GM19397 (cell line): ENCODE measurements around the gene NRXN3.
"Not testable (repeated sequence)": the region's sequence is repeated elsewhere in the genome, so short reads cannot be mapped to it uniquely, and the experiment has no call there.

Experiments used
- ATAC-seq: cut with Tn5 transposase; IDR thresholded peaks from one replicate; pipeline ENCODE4 v1.9.1; 2021; ENCODE audit warnings: mild to moderate bottlenecking, moderate library complexity; ENCODE audit not compliant: unreplicated experiment

NRXN3 gene

DNA sequence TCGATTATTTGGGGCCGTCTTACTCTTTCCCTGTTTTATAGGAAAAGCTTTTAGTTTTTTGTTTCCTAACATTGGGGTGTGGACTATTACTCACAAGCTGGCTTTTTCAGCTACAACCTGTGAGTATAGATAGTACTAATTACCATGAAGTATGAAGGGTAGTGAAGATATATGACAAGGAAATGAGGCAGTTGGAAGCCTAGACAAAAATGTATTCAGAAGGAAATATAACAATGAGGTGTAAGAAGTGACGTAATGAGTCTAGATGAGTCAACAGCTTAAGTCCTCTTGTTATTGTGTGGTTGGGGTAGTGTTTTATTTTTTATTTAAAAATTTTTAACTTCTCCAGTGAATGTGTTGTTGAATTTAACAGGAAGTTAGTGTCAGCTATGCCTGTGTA, 804.5 kb downstream of the NRXN3 start:
- ATAC-seq: no peak

DNA sequence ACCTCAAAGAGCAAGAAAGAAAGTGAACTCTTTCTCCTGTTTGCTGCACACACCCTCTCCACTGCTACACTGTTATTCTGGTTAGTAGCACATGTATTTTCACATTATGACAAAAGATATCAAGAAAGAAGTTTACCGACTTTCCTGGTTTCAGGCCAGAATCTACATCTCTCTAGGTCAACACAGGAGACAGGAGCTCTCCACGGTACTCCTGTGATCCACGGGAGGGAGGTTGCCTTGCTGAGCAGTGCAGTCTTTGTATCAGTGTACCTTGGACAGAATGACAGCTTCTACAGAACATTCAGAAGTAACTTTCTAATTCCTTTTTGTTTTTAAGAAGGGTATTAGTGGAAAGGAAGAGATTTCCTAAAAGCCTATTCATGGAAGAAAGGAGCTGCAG, 805.6 kb downstream of the NRXN3 start:
- ATAC-seq: no peak

DNA sequence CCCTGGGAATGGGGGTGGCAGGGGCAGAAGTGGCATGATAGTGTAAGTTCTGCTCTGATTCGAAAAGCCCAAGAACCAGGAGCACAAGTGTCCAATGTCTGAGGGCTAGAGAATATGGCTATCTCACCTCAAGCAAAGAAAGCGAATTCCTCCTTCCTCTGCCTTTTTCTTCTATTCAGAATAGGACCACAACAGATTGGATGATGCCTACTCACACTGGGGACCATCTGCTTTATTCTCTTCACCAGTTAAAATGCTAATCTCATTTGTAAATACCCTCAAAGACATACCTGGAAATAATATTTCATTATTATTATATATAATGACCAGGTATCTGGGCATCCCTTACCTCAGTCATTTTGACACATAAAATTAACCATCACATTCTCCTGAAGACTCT, 808.7 kb downstream of the NRXN3 start:
- no peak for ATAC-seq

DNA sequence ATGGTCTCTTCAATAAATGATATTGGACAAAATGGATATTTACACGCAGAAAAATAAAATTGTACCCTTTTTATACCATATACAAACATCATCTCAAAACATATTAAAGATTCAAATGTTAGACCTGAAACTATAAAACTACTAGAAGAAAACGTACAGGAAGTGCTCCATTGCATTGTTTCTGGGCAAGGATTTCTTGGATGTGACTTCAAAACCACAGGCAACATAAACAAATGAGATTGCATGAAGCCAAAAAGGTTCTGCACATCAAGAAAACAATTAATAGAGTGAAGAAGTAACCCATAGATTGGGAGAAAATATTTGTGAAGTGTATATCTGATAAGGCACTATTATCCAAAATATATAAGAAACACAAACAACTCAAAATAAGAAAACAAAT, 812.4 kb downstream of the NRXN3 start:
- no peak for ATAC-seq

DNA sequence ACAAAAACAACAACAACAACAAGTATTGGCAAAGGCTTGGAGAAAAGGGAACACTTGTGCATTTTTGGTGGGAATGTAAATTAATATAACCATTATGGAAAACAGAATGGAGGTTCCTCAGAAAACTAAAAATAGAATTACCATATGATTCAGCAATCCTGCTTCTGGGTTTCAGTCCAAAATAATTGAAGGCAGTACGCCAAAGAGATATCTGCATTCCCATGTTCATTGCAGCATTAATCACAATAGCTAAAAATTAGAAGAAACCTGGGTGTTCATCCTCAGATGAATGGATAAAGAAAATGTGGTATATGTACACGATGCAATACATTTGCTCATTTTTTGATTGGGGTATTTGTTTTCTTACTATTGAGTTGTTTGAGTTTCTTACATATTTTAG, 813.0 kb downstream of the NRXN3 start:
- ATAC-seq: no peak

DNA sequence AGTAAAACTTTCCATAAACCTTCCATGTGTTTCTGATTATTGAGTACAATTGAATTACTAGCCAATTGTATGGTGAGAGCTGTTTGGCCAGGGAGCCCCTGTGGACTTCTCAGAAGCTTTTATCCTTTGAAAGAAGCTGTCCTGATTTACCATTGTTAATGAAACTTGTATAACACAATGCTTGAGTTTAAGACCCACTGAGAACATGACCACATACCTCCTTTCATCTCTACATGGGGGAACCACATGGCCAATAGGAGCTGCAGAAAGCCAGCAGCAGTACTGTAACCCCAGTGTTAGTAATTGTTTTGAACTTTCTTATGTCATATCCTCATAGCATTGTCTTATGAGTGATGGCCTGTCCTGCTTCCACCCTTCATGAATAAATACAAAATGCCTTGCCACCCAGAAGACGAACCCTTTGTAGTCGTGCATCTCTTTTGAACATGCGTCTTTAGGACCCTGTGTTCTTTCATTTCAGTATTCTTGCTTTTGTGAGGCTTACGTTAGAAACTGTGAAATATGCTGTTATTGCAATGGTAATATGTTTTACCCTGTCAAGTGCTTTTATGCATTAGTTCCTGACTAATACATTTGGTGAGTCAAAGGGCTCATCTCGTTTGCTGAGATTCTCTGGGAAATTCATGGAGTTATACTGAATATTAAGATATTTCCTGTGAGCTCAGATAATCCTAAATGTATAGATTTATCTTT, 815.7 kb downstream of the NRXN3 start:
- no peak for ATAC-seq

DNA sequence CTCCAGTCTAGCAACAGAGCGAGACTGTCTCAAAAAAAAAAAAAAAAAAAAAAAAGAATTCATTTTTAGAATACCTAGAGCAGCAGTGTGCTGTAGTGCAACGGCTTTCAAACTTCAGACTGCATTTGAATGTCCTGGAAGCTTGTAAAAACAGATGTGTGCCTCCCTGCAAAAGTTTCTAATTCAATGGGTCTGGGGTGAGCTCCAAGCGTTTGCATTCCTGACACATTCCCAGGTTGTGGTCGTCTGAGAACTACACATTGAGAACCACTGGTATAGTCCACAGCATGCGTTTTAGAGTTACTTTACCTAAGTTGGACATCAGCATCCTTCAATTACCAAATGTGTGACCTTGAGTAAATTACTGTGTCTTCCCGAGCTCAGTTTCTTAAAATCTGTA, 816.8 kb downstream of the NRXN3 start:
- no peak for ATAC-seq

DNA sequence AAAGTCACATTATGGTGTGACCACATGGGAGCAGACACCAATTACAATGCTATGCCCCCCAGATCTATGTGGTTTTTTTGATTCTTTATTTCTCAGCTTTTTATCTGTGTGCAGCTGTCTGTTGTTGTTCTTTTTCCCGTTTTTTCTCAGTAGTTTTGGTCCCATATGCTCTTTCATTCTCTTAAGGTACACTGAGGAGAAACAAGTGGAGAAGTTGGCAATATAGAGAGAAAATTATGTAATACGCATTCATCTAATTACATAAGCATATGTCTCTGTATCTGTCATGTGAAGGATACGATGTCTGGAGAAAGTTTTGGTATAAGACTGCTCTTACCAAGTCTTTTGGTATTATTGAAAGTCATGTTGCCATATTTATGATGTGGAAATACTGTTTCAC, 819.0 kb downstream of the NRXN3 start:
- ATAC-seq: no peak

DNA sequence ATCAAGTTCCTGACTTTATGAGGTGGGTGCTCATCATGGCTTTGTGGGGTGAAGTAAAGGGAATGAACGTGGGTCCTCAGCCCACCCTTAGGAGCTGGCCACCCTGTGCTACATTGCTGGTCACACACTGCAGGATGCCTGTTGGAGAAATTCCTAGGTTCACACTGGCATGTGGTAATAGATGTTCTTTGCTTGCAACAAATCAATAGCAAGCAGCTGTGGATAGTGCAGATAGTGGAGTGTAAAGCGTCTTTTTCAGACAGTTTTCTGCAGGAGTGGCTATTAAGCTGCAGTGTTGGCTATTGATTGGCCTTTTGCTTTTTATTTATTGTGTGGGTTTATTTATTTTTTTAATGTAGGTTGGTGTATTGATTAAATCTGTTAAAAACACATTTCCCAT, 822.7 kb downstream of the NRXN3 start:
- ATAC-seq: no peak

DNA sequence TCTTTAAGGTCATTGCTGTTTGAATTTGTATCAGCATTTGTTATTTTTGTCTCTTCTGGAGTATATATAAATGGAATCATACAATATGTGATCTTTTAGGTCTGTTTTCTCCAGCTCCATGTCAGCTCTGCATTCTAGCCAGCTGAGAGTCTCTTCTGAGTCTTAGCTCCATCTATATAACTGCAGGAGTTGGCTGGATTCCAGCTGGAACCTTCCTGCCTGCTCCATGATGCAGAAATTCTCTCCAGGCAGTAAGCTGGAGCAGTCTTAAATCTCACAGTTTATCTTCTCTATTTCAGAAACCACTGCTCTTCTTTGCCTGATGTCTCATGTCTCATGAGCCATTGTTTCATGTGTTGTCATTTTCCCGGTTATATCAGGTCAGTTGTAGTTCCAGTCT, 827.6 kb downstream of the NRXN3 start:
- ATAC-seq: no peak

DNA sequence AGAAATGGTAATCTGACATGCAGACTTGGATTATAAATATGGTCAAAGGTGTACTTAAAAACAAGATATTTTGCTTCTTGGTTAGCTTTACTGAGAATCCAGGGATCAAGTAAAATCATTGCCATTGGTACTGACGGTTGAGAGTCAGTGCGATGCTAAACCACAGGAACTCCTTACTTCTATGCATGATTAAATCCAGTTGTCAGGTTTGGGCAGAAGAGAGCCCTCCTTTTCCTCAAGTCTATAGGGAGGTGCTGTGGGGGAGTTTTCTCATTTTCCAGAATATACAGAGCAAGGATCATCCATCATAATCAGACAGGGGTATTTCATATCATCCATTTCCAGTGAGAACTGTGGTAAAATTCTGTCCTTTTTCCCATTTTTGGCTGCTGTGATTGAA, 839.1 kb downstream of the NRXN3 start:
- no peak for ATAC-seq

DNA sequence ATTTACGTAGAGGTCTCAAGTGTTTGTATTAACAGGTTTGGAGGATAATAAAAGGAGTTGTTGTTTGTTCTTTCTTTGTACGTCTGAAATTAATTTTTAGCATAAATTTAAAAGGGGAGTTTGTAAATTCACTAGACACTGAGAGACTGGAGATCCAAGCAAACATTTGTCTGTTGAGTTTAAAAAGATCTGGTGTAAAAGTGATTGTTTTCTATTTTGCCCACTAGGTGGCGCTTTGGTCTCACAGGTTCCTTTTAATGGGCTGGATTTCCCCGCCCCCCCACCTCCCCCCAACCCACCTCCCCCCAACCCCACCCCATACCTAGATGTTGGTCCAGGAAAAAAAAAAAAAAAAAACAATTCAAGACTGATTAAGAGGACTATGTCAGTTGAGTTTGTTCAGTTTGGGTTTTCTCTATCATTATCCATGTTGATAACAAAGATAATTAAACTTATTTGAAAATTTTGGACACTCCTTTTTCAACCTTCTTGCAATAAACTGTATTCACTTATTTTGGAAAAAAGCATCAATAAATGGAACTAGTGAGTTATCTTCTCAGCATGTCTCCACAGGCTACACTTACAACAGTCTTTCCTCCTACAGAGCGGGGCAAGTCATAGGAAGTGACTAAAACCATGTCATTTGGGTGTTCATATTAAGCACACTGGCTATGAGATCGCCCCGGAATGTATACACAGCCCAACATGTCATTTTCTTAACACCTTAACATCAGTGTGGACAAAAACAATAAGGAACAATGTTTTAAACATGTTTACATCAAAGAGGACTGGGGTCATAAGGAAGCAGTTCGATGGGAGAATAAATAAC, 841.1 kb downstream of the NRXN3 start:
- ATAC-seq: no peak

DNA sequence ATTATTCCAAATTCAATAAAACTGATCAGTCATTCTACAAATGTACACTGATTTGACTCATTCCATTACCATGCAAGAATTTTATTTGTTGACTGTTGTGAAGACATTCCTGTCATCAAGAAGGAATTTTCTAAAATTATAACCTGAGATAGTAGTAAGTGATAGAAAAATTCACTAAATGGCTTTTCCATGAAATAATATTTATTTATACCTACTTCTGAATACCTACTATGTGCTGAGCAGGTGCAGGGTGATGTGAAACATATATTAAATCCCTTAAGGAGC, 841.7 kb downstream of the NRXN3 start:
- no peak for ATAC-seq

DNA sequence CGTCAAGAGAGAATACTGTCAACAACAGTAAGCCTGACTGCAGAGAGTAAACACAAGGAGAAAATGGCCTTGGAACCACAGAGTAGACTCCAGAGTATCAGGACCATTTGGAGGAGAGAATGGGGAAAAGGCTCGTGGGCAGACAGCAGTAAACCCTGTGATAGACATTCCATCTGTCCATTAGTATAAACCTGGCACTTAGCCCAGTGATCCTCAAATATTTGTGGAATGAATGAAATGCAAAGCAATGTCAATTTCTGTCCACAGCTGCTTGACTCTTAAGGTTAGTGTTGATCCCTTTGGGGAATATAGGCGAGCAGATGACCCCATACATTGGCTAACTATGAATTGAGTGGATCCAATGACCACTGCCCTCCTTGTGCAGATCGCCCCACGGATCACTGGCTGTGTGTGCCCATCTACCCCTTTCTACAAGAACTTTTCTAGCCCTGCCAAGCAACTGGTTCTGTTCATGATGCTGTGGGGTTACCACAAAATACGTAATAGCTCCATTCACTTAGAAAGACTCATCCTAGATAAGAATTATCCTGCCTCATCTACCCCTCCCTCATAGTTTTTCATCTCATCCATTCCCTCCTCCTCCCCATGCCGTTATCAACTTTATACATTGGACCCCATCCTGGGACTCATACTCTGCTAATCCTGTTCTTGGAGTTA, 846.8 kb downstream of the NRXN3 start:
- ATAC-seq: no peak

DNA sequence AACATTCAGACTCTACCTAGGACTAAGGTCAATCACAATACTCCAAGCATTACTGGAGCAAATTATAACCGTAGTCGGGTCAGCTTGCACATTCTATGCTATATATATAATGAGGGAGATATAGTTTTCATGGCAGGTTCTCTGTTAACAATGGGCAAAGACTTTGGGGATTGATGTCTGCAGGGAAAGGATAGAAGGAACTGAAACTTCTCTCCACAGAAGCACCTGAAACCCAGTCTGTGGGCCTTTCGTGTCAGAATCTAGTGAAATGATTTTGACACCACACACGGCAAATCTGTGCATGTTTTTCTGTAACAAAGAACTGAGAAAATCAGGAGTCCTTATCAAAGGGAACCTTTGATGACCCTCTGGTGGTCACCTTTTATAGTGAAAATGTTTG, 847.4 kb downstream of the NRXN3 start:
- no peak for ATAC-seq

DNA sequence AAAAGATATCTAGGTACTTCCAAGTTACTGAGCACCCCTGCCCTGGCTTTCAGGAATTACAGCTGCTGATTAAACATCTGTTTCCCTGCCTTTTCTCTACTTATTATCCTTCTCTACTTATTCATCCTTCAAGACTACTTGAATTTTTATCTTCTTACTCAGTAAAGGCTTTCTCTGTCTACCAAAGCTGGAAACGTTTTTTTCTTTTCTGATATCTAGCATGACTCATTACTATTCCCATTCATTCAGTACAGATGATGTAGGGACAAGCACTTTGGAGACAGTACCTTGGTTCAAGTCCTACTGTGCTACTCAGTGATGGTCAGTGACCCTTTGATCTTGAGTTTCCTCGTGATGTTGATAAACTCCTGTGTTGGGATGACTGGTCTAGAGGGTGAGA, 848.7 kb downstream of the NRXN3 start:
- ATAC-seq: no peak

DNA sequence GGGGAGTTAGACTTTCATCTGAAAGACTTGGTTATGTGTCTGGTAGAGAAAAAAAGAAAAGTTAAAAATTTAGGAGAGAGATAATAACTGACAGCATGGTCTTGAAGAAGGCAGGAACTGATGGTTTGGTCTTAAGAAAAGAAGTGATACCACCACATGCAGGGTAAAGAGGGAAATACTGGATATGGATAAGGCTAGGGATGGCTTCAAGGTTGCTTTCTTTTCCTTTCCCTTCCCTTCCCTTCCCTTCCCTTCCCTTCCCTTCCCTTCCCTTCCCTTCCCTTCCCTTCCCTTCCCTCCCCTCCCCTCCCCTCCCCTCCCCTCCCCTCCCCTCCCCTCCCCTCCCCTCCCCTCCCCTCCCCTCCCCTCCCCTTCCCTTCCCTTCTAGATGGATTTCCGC, 849.7 kb downstream of the NRXN3 start:
- not testable (repeated sequence) for ATAC-seq

DNA sequence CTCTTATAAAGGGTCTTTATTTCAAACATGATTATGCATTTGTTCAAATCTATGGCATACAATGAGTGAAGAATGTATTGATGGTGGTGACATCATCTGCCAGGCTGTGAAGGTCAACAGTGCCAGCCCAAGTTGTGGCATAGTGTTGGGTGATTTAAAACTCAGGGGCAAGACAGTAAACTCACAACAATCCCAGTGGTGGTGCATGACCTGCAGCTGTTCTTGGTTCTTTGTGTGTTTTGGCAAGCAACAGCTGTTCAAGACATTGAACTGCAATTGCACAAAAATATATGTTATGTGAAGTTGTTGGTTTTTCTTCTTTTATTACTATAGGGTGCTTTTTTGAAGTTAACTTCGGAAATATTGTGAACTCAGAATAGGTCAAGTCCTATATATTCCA, 851.6 kb downstream of the NRXN3 start:
- no peak for ATAC-seq

DNA sequence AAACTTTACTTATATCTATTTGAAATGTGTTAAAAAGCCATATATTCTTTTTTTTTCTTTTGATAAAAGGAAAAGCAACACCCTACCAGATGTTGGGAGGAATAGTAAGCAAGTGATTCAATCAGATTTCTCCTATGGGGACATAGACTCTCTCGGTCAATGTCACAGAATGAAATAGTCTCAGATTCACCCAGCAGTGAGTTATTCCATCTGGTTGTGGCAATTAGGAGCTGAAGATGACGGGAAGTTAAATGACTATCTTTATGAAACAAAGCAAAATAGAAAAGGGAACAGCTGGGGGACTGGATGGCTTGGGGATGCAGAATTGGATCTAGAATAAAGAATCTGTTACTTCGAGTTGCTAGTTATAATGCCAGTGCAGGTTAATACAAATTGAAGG, 857.0 kb downstream of the NRXN3 start:
- ATAC-seq: no peak

DNA sequence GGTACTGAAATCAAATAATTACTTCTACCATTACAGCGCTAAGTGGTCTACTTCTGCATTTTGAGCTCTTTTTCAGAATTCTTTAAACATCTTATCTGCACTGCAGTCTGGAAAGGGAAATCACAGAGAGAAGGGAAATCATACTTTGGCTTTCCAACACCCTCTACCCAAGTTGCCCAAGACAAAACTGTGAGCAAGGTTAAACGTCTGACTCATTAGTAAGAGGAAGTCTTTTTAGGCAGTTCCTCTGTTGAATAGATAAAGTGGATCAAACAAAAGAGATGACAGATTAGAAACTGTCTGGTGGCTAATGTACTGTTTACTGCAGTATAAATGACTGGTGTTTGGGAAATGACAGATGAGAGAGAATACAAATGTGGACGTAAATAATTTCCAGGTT, 858.1 kb downstream of the NRXN3 start:
- ATAC-seq: no peak

DNA sequence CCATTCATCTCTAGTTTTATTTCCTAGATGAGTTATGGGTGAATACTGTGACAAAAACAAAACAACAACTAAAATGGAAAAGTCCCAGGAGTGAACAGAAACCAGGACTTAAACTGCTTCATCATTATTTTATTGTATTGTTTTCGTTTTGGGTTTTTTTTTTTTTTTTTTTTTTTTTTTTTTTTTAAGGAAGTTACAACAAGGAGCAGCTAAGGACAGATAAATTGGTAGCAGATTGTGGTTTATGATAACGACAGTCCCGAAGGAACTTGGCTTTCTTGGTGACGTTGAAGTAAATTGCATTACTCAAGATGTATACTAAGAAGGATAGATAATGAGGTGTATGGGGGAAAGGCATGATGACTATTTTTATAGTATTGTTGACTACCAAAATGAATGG, 866.3 kb downstream of the NRXN3 start:
- no peak for ATAC-seq

DNA sequence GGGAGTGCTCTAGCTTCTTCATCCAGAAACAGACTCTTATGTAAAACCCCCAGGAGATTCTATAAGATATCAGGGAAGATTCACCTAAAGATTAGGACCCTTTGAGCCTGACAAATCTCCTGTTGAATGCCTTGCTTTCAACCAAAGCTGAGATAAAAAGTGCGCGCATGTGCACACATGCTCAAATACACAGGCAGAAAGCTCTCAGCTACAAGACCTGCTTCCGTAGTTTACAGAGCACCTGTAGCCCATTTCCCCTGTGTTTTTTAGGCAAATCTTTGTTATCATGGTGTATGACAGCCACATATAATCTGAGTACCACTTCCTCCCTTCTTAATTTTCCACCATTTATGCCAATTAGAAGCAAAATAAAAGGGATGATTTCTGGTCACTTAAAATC, 866.9 kb downstream of the NRXN3 start:
- no peak for ATAC-seq
